Gastrocnemius medialis (tissue), 4 donors: ENCODE data around the gene TAL2.

Experiments
- POLR2A ChIP-seq, 2 donors: fragments of 450-650 bp; IDR thresholded peaks; one replicate each; pipeline ENCODE4 v1.6.1; 2017; ENCODE audit warnings: antibody characterized with exemption in 2 of 2, mild to moderate bottlenecking in 2 of 2, moderate library complexity in 2 of 2
- TF ChIP-seq, protein P1 (sequence below), 5 experiments: fragments of 450-650 bp in 3 of 5; fragments of 200-600 bp in 2 of 5; sonication (generic) in 2 of 5; IDR thresholded peaks in 4 of 5; conservative IDR thresholded peaks in 1 of 5; 1 replicate in 4 of 5; 2 replicates in 1 of 5; pipeline ENCODE4 v1.5.1; 2016 to 2019; ENCODE audit warnings: antibody characterized with exemption in 5 of 5, mild to moderate bottlenecking in 3 of 5, moderate library complexity in 3 of 5

DNA sequence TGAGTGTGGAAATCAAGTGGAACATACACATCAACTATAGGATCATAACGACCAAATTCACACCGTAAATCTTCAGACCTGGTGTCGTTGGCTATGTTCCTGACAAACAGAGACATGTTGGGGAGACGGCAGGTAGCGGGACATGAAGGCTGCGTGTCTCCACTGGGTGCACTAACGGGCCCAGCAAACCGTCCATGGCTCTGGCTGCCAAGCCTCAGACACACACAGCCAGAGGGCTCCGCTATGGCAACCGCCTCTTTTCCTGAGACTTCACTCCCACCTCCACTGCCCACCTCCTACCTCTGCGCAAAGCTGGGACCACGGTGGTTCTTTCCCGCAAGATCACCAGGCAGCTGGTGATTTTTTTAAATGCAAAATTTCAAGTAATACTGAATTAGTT lies 48.4 kb downstream of the TAL2 start:
- TF ChIP-seq, protein P1, sequence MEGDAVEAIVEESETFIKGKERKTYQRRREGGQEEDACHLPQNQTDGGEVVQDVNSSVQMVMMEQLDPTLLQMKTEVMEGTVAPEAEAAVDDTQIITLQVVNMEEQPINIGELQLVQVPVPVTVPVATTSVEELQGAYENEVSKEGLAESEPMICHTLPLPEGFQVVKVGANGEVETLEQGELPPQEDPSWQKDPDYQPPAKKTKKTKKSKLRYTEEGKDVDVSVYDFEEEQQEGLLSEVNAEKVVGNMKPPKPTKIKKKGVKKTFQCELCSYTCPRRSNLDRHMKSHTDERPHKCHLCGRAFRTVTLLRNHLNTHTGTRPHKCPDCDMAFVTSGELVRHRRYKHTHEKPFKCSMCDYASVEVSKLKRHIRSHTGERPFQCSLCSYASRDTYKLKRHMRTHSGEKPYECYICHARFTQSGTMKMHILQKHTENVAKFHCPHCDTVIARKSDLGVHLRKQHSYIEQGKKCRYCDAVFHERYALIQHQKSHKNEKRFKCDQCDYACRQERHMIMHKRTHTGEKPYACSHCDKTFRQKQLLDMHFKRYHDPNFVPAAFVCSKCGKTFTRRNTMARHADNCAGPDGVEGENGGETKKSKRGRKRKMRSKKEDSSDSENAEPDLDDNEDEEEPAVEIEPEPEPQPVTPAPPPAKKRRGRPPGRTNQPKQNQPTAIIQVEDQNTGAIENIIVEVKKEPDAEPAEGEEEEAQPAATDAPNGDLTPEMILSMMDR (IDR thresholded peaks at IDR 0.05 in 4 of 5, conservative IDR thresholded peaks at IDR 0.05 in 1 of 5) = no peak
- TF ChIP-seq POLR2A (IDR thresholded peaks at IDR 0.05) = no peak
